GM12892 (cell line): ENCODE measurements around the gene FCRLB.

Experiments used
- DNase-seq: peaks from one replicate; pipeline ENCODE4 v3.0.0; 2011; ENCODE audit not compliant: insufficient read length
- FAIRE-seq: peaks from 2 replicates; lab custom pipeline; 2011; peaks lifted over from hg19 to GRCh38; lab: Jason Lieb, UNC
- POLR2A ChIP-seq: IDR thresholded peaks from 2 replicates; pipeline ENCODE4 v1.6.1; 2011; ENCODE audit warnings: low read depth, low read length, control low read depth
- POLR2AphosphoS5 ChIP-seq: IDR thresholded peaks from 2 replicates; pipeline ENCODE4 v1.6.1; 2011; ENCODE audit warnings: low read depth, low read length, control low read depth
- TAF1 ChIP-seq: IDR thresholded peaks from 2 replicates; pipeline ENCODE4 v1.6.1; 2011; ENCODE audit warnings: low read depth, mild to moderate bottlenecking, control low read depth, low read length, borderline replicate concordance

Gene FCRLB

GRCh38 chr1:161733526-161733925, 12.2 kb downstream of the FCRLB start:
- DNase-seq (no peak), FAIRE-seq (no peak)
- TF ChIP-seq POLR2A (no peak), TAF1 (no peak), POLR2AphosphoS5 (no peak)

GRCh38 chr1:161735837-161736236, 14.5 kb downstream of the FCRLB start:
- TF ChIP-seq POLR2A (no peak), TAF1 (no peak), POLR2AphosphoS5 (no peak)
- FAIRE-seq (peak; percentile 48), DNase-seq (no peak)

- DNase-seq (no peak), FAIRE-seq (peak; percentile 73)
- TF ChIP-seq POLR2AphosphoS5 (no peak), TAF1 (no peak), POLR2A (no peak)
These were observed 15.1 kb downstream of the FCRLB start for GRCh38 chr1:161736335-161736969.

- no peak for DNase-seq
- FAIRE-seq, result no peak
These were observed 16.3 kb downstream of the FCRLB start for GRCh38 chr1:161737625-161738024.

GRCh38 chr1:161738627-161739287, 17.4 kb downstream of the FCRLB start:
- no peak for DNase-seq
- TF ChIP-seq POLR2AphosphoS5, result peak; percentile 51; the same call in 1 of the 2 replicates
- TF ChIP-seq POLR2A, result no peak; the same call in 1 of the 2 replicates
- FAIRE-seq, result peak; percentile 95

More at GRCh38 chr1:161737625-161738024, 16.3 kb downstream of the FCRLB start:
- TF ChIP-seq POLR2AphosphoS5 (no peak), TAF1 (no peak), POLR2A (no peak)

GRCh38 chr1:161739865-161740566, 18.7 kb downstream of the FCRLB start:
- TF ChIP-seq POLR2A, result no peak
- no peak for TF ChIP-seq TAF1
- TF ChIP-seq POLR2AphosphoS5, result no peak
- FAIRE-seq (peak; percentile 61), DNase-seq (no peak)

GRCh38 chr1:161740921-161741320, 19.6 kb downstream of the FCRLB start:
- TF ChIP-seq TAF1 (no peak), POLR2A (no peak), POLR2AphosphoS5 (no peak)
- FAIRE-seq (no peak), DNase-seq (no peak)

GRCh38 chr1:161743231-161743630, 21.9 kb downstream of the FCRLB start:
- DNase-seq, result no peak
- TF ChIP-seq POLR2A (no peak), TAF1 (no peak), POLR2AphosphoS5 (no peak)
- no peak for FAIRE-seq

- DNase-seq (no peak), FAIRE-seq (no peak)
- TF ChIP-seq TAF1, result no peak
- TF ChIP-seq POLR2AphosphoS5, result no peak
- TF ChIP-seq POLR2A, result no peak
These were observed 26.5 kb downstream of the FCRLB start for GRCh38 chr1:161747801-161748200.

- FAIRE-seq, result peak; percentile 99
- DNase-seq, result peak; percentile 73
These were observed 28.4 kb downstream of the FCRLB start, which contains the start of gene DUSP12 for GRCh38 chr1:161749509-161750407. TSS of gene DUSP12 (plus strand) at chr1:161749786. CDS start at chr1:161749802, 16 bp downstream.

More at GRCh38 chr1:161749509-161750407, 28.4 kb downstream of the FCRLB start, which contains the start of gene DUSP12:
- TF ChIP-seq TAF1 (peak; percentile 85), POLR2AphosphoS5 (peak; percentile 89), POLR2A (peak; percentile 93)
